Epithelial cell of umbilical artery (primary cell): ENCODE results near the gene MARK2. TPM values are rescaled to one million over a fixed set of nuclear protein-coding genes. Genes with fewer than 3 reads are reported as not detected.

ENCODE experiments used
- total RNA-seq: library from RNA; depleted of rRNA; stranded (reverse); fragments of >200 nt; gene quantifications from 2 replicates; pipeline ENCODE4 v1.2.3, GENCODE V29; 2014

MARK2 gene
- total RNA-seq: 8.4 and 9.0 TPM in 2 replicates

GRCh38 chr11:63838678-63839507 lies at the start of gene MARK2:
TSS of gene MARK2 (plus strand) at chr11:63839110. CDS start at chr11:63839507, 397 bp downstream.

DNA sequence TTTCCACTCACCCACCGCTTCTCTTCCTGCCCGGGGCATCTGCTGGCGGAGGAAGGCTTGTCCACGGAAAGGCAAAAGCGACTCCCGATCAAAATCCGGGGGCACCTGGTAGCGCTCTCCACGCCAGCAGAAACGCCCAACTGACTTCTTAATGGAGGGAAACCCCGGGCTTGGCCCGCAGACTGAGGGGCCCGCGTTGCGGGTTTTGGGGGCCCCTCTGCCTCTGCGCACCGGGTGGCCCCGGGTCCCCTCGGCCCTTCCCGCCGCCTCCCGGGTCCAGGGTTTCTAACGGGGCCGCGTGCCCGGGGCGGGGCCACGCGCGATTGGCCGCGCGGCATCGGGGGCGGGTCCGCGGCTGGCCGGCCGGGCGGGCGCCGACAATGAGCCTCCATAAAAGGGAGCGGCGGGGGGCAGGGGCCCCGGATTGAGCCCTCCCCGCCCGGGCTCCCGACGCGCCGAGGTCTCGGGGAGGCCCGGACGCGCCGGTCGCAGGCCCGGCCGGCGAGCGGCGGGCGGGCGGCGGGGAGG lies 25.8 kb upstream of the MARK2 start, which contains the start of gene SPINDOC:
Gene SPINDOC, plus strand, starts transcription at position 422 of the 528 bp plus-strand sequence. CDS start 231 bp downstream, outside the sequence.

DNA sequence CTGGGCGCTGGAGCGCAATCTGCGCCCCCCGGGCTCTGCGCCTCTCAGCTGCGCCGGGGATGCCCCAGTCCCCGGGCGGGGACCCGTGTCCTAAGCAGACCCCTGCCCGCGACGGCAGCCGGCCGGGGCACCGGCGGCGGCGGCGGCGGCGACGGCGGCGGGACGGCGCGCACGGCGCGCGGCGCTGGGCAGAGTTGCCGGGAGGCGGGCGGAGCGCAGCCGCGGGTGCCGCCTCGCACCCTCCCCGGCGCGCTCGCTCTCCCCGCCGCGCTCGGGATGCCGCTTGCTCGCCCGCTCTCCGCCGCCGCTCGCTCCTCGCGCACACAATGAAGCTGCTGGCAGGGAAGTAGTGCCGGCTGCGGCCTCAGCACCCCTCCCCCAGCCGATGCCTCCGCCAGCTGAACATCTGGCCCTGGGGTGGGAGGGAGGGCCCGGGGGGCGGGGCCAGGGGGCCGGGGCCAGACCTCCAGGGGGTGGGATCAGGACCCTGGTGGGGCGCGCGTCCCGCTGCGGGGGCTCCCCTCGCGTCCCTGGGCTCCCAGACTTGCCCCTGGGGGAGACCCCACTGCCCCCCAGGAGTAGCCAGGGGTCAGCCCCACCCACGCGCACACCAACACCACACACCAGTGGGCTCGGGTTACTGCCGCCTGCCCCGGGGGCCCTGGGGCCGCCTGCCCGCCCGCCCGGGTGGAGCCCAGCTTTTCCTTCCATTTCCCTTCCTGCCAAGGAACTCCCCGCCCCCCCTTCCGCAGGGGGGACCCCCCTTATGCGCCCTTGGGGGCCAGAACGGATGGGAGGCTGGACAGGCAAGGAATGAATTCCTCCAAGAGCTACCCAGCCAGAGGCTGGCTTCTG lies 78.2 kb downstream of the MARK2 start, which contains the start of gene RCOR2:
Gene RCOR2, minus strand, starts transcription at position 328 of the 855 bp plus-strand sequence. CDS start 708 bp downstream, outside the sequence.

DNA sequence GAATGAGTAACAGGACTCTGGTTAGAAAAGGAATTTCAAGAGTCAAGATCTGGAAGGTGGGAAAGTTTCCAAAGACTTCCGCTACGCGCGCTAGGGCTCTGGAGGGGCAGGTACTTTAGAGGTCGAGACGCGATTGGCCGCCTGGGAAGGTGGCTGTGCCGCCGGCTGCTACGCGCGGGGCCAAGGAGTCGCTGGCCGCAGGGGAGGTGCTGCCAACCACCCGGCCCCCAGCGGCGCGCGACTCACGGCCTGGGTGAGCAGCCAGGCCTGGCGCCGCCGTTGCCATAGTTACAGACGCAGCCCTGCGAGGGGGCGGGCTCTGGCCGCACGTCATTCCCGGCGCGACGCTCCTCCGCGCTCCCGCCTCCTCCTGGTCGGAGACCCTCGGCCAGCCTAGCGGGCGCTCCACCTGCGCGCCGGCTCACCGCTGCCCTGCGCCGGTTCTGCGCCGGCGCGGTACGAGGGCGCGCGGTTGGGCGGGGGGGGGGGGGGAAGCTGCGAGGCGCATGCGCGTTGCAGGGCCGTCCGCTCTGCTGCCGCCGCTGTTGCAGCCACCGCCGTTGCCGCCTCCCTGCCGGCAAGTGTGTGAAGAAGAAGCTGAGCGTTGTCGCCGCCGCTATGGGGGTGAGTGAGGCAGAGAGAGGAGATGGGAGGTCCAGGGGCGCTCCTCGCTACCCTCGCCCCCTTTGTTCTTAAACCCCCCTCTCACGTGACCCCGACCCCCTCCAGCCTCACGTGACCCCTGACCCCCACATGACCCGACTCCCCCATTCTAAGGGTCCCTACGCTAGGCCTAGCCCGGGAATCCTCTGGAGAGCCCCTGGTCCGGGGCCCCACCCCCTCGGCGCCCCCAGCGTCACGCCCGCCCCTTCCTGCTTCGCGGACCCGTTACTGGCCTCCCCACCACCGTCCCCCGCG lies 99.8 kb downstream of the MARK2 start, which contains the start of gene NAA40:
Gene NAA40, plus strand, starts transcription at position 524 of the 918 bp plus-strand sequence. Its CDS starts 95 bp downstream, at position 619.

Other genes starting within 250 kb of the MARK2 start
- 28.3 and 55.5 TPM in 2 replicates for gene PLAAT3, start 224.7 kb upstream of the MARK2 start, total RNA-seq
- 70.2 and 76.7 TPM in 2 replicates for gene ATL3, start 167.7 kb upstream of the MARK2 start, total RNA-seq
- 37.4 and 41.9 TPM in 2 replicates for gene RTN3, start 157.6 kb upstream of the MARK2 start, total RNA-seq
- gene ZFTA, start 70.3 kb upstream of the MARK2 start, total RNA-seq: 12.3 and 20.4 TPM in 2 replicates
- 15.6 and 17.2 TPM in 2 replicates for gene SPINDOC, start 25.7 kb upstream of the MARK2 start, total RNA-seq
- 0.46 and 0.65 TPM in 2 replicates for gene RCOR2, start 78.1 kb downstream of the MARK2 start, total RNA-seq
- gene NAA40, start 99.9 kb downstream of the MARK2 start, total RNA-seq: 10.1 and 10.9 TPM in 2 replicates
- gene COX8A, start 135.5 kb downstream of the MARK2 start, total RNA-seq: 209 and 390 TPM in 2 replicates
- 59.4 and 72.8 TPM in 2 replicates for gene OTUB1, start 147.3 kb downstream of the MARK2 start, total RNA-seq
- not detected in 2 replicates for gene FLRT1, start 196.8 kb downstream of the MARK2 start, total RNA-seq